ENCODE results near the gene TNIP2. TPM values are rescaled to one million over a fixed set of nuclear protein-coding genes. Genes with fewer than 3 reads are reported as not detected.

Gene TNIP2
- total RNA-seq, 1 donor from 2014 or later, result 47.0 TPM

DNA sequence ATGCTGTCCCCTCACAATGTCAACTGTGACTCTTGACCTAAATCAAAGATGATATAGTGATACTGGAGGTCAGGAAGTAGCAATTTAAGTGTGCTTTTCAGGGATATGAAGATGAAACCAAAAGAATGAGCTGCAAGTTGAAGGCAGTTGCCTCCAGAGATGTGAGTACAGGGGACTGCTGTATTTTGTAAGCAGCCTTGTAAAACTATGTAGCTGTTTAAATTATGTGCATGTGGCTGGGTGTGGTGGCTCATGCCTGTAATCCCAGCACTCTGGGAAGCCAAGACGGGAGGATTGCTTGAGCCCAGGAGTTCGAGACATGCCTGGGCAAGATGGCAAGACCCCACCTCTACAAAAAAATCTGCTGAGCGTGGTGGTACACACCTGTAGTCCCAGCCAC lies 15.1 kb upstream of the TNIP2 start:
- intact Hi-C loops (cut with micrococcal nuclease), result no loop called here

- intact Hi-C loops (cut with micrococcal nuclease), result no loop called here
These were observed 12.8 kb upstream of the TNIP2 start for GRCh38 chr4:2768921-2769336.

DNA sequence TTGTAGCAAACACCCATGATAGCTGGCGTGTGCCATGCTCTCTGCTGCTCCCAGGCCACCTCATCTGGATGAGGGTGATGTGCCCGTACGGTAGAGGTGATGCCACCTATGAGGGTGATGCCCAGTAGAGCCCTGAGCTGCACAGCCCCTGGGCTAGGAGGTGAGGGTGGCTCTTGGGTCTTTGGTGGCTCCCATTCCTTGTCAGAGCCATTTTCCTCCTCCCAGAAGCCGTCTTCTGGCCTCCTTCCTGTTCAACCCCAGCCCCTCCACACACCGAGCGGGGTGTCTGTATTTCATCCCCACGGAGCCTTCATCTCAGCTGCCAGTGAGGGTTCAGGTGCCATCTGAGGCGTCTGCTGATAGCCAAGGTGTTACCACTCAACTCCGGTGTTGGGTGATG lies 12.0 kb upstream of the TNIP2 start:
- intact Hi-C loops (cut with micrococcal nuclease), result no loop called here

DNA sequence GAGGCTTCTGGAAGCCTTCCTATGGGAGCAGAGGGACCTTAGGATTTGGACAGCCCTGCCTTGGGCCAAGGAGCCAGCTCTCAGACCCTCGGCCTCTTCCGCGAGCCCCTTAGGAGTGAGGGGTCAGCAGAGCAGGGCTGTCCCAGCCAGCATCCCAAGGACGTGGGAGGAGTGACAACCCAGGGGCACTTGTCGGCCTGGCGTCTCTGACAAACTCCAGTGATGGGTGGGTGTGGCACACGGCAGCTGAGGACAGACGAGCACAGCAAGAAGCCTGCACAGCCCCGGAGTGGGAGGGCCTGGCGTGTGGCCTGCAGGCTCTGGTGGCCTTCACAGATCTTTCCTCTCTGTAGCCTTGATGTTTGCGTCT lies 11.6 kb upstream of the TNIP2 start:
- intact Hi-C loops (cut with micrococcal nuclease), result no loop called here

- intact Hi-C loops (cut with micrococcal nuclease), result no loop called here
These were observed 11.0 kb upstream of the TNIP2 start for GRCh38 chr4:2767046-2767704.

DNA sequence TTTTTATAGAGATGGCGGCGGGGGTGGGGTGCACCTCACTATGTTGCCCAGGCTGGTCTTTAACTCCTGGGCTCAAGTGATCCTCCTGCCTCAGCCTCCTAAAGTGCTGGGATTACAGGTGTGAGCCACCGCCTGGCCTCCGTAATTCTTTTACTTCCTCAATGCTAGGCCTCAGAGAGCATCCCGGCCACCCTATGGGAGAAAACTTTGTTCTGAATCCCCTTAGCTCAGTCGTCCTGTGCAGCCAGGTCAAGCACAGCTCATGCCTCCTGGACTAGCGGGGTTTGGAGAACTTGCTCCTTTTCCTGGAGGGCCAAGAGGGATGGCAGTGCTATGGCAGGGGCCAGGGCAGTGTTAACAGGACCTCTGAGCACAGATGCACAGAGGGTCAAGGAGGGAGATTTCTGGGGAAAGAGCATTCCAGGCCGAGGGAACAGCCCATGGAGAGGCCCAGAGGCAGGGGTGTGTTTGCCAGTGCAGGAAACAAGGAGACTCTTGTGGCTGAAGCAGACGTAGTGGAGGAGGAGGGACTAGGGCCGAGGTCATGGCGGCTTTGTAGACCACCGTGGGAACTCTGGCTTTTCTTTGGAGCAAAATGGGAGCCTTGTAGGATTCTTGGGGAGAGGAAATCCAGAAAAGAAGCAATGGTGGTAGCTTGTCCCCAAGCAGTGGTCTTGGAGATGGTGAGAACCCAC lies 9.8 kb upstream of the TNIP2 start:
- intact Hi-C loops (cut with micrococcal nuclease), result loop anchor here (2.0 kb wide), 3 partner anchors 47 to 197 kb away; partner anchors contain the start of genes GRK4 and NOP14

- intact Hi-C loops (cut with micrococcal nuclease), result loop anchor here (5.0 kb wide), 2 partner anchors 34 to 74 kb away; no protein-coding TSS in a partner anchor
These were observed 7.4 kb upstream of the TNIP2 start for GRCh38 chr4:2763511-2763967.

DNA sequence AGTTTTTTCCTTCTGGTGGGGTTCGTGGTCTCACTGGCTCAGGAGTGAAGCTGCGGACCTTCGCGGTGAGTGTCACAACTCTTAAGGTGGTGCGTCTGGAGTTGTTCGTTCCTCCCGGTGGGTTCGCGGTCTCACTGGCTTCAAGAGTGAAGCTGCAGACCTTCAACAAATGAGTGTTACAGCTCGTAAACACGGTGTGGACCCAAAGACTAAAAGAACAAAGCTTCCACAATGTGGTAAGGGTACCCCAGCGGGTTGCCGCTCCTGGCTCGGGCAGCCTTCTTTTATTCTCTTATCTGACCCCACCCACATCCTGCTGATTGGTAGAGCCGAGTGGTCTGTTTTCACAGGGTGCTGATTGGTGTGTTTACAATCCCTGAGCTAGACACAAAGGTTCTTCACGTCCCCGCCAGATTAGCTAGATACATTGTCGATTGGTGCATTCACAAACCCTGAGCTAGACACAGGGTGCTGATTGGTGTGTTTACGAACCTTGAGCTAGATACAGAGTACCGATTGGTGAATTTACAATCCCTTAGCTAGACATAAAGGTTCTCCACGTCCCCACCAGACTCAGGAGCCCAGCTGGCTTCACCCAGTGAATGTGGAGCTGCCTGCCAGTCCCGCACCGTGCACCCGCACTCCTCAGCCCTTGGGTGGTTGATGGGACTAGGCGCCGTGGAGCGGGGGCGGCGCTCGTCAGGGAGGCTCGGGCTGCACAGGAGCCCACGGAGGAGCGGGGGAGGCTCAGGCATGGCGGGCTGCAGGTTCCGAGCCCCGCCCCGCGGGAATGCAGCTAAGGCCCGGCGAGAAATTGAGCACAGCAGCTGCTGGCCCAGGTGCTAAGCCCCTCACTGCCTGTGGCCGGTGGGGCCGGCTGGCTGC lies 6.6 kb upstream of the TNIP2 start:
- intact Hi-C loops (cut with micrococcal nuclease), result loop anchor here (5.0 kb wide), 2 partner anchors 35 to 75 kb away; no protein-coding TSS in a partner anchor

DNA sequence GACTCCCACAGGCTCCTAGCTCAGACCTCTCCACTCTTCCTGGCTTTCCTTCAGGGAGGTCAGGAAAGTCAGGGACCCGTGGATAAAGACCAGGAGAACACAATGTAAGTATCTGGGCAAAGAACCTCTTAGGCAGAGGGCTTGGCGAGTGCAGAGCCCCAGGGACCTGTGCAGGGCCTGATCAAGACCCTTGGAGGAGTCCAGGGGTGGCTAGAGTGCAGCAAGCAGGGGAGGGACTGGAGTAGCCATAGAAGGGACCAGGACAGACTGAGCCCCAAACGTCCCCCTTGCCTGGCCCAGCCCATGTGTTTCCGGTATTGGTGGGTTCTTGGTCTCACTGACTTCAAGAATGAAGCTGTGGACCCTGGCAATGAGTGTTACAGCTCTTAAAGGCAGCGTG lies 5.9 kb upstream of the TNIP2 start:
- intact Hi-C loops (cut with micrococcal nuclease), result loop anchor here (5.0 kb wide), 2 partner anchors 35 to 75 kb away; no protein-coding TSS in a partner anchor

DNA sequence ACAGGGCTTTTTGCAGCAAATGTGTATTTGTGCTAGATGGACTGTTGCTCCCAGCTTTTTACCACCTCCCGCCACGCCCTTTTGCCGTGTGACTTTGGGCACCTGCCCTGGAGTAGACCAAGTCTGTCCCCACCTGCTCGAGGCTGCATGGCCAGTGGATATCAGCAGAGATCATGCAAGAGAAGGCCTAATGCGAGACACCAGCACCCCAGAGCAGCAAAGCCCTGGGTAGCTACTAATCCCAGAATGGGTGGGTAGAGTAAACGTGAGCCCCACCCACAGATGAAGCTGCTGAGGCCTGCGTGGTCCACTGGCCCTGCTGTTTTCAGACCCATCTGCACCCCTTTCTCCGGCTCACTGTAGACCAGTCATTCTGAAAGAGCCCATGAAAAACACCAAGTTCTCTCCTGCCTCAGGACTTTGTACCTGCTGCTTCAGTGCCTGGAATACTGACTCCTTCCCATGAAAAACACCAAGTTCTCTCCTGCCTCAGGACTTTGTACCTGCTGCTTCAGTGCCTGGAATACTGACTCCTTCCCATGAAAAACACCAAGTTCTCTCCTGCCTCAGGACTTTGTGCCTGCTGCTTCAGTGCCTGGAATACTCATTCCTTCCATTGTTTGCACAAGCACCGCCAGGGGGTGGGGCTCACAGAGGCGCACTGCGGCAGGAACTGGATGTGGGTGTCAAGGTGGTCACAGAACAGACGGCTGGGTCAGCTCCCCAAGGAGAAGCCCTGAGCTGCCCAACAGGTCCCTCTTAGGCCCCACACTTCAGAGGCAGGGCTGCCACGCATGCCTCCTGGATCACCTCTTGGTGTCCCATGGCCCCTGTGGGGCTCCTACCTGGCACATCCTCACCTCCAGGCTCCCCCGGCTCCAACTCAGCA lies 5.1 kb upstream of the TNIP2 start:
- intact Hi-C loops (cut with micrococcal nuclease), result loop anchor here (5.0 kb wide), 2 partner anchors 36 to 76 kb away; no protein-coding TSS in a partner anchor

GRCh38 chr4:2757426-2757825 lies 1.3 kb upstream of the TNIP2 start:
- intact Hi-C loops (cut with micrococcal nuclease), result loop anchor here (2.0 to 10.0 kb wide), 2 partner anchors 317 to 777 kb away; partner anchors contain the start of genes HTT, HTT-AS and LRPAP1

GRCh38 chr4:2756691-2757350 lies 685 bp upstream of the TNIP2 start:
- intact Hi-C loops (cut with micrococcal nuclease), result loop anchor here (1.0 to 10.0 kb wide), 5 partner anchors 11 to 778 kb away; partner anchors contain the start of genes GRK4, HTT, HTT-AS and LRPAP1

DNA sequence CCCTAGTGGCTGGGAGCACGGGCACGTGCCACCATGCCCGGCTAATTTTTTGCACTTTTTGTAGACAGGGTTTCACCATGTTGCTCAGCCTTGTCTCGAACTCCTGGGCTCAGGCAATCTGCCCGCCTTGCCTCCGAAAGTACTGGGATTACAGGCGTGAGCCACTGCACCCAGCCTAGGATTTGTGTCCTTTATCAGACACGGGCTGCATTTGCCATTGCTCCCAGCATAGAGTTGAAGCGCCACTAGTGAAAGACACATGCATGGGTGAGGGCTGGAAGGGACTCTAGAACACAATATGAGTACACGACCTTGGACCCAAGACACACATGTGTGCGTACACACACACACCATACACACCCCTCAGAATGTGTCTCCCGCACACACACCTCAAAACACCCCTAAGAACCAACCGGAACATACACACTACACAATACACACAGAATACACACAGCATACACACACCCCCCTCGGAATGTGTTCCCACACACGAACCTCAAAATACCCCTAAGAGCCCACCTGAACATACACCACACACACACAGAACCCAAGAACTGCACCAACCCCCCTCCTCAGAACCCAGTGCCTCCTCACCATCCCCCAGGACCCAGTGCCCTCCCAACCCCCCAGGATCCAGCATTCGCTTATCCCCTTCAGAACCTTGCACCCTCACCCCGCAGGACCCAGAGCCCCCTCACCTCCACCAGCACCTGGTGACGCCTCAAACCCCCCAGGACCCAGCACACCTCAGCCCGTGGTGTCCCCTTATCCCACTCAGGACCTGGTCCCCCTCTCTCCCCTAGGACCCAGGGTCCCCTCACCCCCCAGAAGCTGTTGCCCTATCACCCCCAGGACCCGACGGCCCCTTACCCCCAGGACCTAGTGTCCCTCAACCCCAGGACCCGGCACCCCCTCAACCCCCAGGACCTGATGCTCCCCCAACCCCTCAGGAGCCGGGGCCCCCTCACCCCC lies 1.0 kb downstream of the TNIP2 start:
- intact Hi-C loops (cut with micrococcal nuclease), result loop anchor here (10.0 kb wide), 1 partner anchor 780 kb away; the partner anchor contains the start of gene LRPAP1

- intact Hi-C loops (cut with micrococcal nuclease), result loop anchor here (10.0 kb wide), 1 partner anchor 781 kb away; the partner anchor contains the start of gene LRPAP1
These were observed 2.7 kb downstream of the TNIP2 start for GRCh38 chr4:2753436-2753835.

DNA sequence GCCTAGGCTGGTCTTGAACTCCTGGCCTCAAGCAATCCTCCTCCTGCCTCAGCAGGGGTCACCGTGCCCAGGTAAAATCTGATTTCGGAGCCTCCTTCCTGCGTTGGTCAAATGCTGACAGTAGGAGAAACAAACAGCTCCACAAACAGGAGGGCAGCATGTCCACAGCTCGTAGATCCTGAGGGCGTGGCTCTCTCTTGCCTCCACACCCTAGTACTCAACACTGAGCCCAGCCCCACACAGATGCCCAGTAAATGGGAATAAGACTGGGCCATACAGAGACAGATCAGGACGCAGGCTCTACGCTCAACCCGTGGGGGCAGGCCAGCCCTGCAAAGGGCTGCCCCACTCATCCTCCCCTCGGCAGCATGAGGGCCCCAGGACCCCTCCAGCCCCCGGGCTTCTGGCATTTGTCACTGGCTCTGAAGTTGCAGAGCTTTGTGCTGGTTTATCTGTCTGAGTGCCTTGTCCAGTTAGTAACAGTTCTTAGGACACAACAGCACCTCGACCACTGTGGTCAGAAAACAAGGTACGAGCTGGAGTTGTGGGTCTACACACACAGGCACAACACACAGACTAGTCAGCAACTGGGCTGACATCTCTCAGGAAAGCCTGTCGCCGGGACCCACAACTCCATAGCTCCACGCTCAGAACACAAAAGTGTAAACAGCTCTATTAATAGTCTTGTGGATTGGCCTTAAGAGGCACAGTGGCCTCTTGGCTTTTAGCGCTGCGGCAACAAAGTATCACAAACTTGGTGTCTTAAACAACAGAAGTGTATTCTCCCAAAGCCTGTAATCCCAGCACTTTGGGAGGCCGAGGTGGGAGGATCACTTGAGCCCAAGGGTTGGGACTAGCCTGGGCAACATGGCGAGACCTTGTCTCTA lies 5.2 kb downstream of the TNIP2 start:
- intact Hi-C loops (cut with micrococcal nuclease), result loop anchor here (10.0 kb wide), 1 partner anchor 784 kb away; the partner anchor contains the start of gene LRPAP1

GRCh38 chr4:2746891-2747695 lies 9.0 kb downstream of the TNIP2 start:
- intact Hi-C loops (cut with micrococcal nuclease), result loop anchor here (1.0 to 5.0 kb wide), 3 partner anchors 9 to 210 kb away; partner anchors contain the start of genes FAM193A and TNIP2
